K562 (cell line): ENCODE results near the gene MOCOS.

Source experiments
- BCL6 ChIP-seq: fragments of 250-450 bp; sonication (Bioruptor Pico); IDR thresholded peaks from 2 replicates; pipeline ENCODE4 v1.4.0; 2020
- ERF ChIP-seq: fragments of 450-650 bp; formaldehyde crosslinking; IDR thresholded peaks from 2 replicates; pipeline ENCODE4 v1.4.0; 2020; ENCODE audit warnings: mild to moderate bottlenecking, mixed read lengths
- MAFG ChIP-seq: fragments of 450-650 bp; conservative IDR thresholded peaks from 2 replicates; pipeline ENCODE4 v1.6.1; 2016; ENCODE audit warnings: missing genetic modification characterization, missing compliant biosample characterization
- NR2C2 ChIP-seq, 2 experiments: fragments of 200-800 bp in 1 of 2; sonication (Bioruptor generic) in 1 of 2; sonication (generic) in 1 of 2; formaldehyde crosslinking in 1 of 2; IDR thresholded peaks; 2 replicates each; pipeline versions ENCODE4 v1.6.1 to v1.8.0; 2016 to 2022; ENCODE audit warnings: mild to moderate bottlenecking in 1 of 2, missing compliant biosample characterization in 1 of 2, missing genetic modification characterization in 1 of 2, missing genetic modification reagents in 1 of 2
- PCBP1 ChIP-seq: fragments of 200-400 bp; formaldehyde crosslinking; IDR thresholded peaks from 2 replicates; pipeline ENCODE4 v1.6.1; 2018; ENCODE audit warnings: mild to moderate bottlenecking, low read depth, low read length; ENCODE audit not compliant: poor library complexity, severe bottlenecking
- POLR2A ChIP-seq: fragments of 450-650 bp; conservative IDR thresholded peaks from 2 replicates; pipeline ENCODE4 v1.6.1; 2016
- SMC3 ChIP-seq: conservative IDR thresholded peaks from 2 replicates; pipeline ENCODE4 v1.6.1; 2011; ENCODE audit warnings: low read depth, low read length, improper control_type of control experiment; ENCODE audit not compliant: insufficient read depth
- SREBF1 ChIP-seq: fragments of 150-350 bp; IDR thresholded peaks from 2 replicates; pipeline ENCODE4 v1.6.1; 2014; ENCODE audit warnings: antibody characterized with exemption, low read depth, low read length, borderline replicate concordance
- ZBED1 ChIP-seq: IDR thresholded peaks from 2 replicates; pipeline ENCODE4 v1.6.1; 2014
- ZNF253 ChIP-seq: fragments of 250-450 bp; sonication (Bioruptor Pico); conservative IDR thresholded peaks from 2 replicates; pipeline ENCODE4 v1.6.1; 2021; ENCODE audit warnings: mild to moderate bottlenecking
- TF ChIP-seq, protein P1 (sequence below): fragments of 250-450 bp; sonication (Bioruptor Pico); IDR thresholded peaks from 2 replicates; pipeline ENCODE4 v1.9.0; 2021; ENCODE audit warnings: mild to moderate bottlenecking
- TF ChIP-seq, protein P2 (sequence below), 3 experiments: IDR thresholded peaks in 2 of 3; conservative IDR thresholded peaks in 1 of 3; 2 replicates each; pipeline ENCODE4 v1.5.1; 2011 to 2012; ENCODE audit warnings: low read length in 3 of 3, mild to moderate bottlenecking in 3 of 3, control low read depth in 2 of 3, improper control_type of control experiment in 1 of 3, inconsistent platforms in 1 of 3, low read depth in 1 of 3, mixed read lengths in 1 of 3, moderate library complexity in 1 of 3; ENCODE audit not compliant: insufficient read depth in 2 of 3
- TF ChIP-seq, protein P3 (sequence below): sonication (generic); formaldehyde crosslinking; IDR thresholded peaks from 2 replicates; pipeline ENCODE4 v1.8.1; 2023; ENCODE audit warnings: mild to moderate bottlenecking, missing genetic modification reagents

DNA sequence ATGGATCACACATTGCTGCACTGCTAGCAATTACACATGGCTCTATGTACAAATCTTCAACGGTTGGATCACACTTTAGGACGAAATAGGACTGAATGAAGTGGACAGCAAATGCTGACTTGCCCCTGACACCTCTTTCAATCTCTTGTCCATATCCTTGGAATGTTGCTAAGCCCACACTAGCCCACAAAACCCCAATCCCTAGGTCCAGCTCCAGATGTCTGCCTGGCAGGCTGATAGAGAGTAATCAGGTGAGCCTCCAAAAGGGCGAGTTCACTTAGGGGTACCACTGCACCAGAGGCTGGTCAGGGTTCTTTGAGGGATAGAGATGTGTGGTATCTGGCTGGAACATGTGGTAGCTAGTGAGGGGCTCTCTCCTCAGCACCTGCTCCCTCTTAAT is 91.7 kb downstream of the MOCOS start:
- TF ChIP-seq, protein P1, sequence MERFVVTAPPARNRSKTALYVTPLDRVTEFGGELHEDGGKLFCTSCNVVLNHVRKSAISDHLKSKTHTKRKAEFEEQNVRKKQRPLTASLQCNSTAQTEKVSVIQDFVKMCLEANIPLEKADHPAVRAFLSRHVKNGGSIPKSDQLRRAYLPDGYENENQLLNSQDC (CRISPR knock-in tag), result no peak
- TF ChIP-seq BCL6 (CRISPR knock-in tag) (no peak), ZNF253 (no peak), MAFG (tag) (no peak), NR2C2 (CRISPR knock-in tag; IDR thresholded peaks at IDR 0.05) (no peak), NR2C2 (tag; IDR thresholded peaks at IDR 0.05) (no peak), POLR2A (no peak), ERF (CRISPR knock-in tag) (no peak), ZBED1 (no peak), PCBP1 (no peak), SREBF1 (no peak), SMC3 (no peak)
- TF ChIP-seq, protein P2, sequence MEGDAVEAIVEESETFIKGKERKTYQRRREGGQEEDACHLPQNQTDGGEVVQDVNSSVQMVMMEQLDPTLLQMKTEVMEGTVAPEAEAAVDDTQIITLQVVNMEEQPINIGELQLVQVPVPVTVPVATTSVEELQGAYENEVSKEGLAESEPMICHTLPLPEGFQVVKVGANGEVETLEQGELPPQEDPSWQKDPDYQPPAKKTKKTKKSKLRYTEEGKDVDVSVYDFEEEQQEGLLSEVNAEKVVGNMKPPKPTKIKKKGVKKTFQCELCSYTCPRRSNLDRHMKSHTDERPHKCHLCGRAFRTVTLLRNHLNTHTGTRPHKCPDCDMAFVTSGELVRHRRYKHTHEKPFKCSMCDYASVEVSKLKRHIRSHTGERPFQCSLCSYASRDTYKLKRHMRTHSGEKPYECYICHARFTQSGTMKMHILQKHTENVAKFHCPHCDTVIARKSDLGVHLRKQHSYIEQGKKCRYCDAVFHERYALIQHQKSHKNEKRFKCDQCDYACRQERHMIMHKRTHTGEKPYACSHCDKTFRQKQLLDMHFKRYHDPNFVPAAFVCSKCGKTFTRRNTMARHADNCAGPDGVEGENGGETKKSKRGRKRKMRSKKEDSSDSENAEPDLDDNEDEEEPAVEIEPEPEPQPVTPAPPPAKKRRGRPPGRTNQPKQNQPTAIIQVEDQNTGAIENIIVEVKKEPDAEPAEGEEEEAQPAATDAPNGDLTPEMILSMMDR (IDR thresholded peaks at IDR 0.05 in 2 of 3, conservative IDR thresholded peaks at IDR 0.05 in 1 of 3; ENCODE audit: insufficient read depth in 2 of 3, low read depth in 1 of 3, low read length in 3 of 3), result no peak
- TF ChIP-seq, protein P3, sequence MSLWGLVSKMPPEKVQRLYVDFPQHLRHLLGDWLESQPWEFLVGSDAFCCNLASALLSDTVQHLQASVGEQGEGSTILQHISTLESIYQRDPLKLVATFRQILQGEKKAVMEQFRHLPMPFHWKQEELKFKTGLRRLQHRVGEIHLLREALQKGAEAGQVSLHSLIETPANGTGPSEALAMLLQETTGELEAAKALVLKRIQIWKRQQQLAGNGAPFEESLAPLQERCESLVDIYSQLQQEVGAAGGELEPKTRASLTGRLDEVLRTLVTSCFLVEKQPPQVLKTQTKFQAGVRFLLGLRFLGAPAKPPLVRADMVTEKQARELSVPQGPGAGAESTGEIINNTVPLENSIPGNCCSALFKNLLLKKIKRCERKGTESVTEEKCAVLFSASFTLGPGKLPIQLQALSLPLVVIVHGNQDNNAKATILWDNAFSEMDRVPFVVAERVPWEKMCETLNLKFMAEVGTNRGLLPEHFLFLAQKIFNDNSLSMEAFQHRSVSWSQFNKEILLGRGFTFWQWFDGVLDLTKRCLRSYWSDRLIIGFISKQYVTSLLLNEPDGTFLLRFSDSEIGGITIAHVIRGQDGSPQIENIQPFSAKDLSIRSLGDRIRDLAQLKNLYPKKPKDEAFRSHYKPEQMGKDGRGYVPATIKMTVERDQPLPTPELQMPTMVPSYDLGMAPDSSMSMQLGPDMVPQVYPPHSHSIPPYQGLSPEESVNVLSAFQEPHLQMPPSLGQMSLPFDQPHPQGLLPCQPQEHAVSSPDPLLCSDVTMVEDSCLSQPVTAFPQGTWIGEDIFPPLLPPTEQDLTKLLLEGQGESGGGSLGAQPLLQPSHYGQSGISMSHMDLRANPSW (CRISPR knock-in tag), result no peak
